A549 (cell line): ENCODE results near the gene CACNA1I. TPM values are rescaled to one million over a fixed set of nuclear protein-coding genes. Genes with fewer than 3 reads are reported as not detected.
A peak's percentile ranks its signal among the peaks of the same experiment; 100 is the strongest.

Experiments used
- ATAC-seq, 2 experiments: fragments of 200-7000 bp in 1 of 2; fragments of >200 bp in 1 of 2; cut with Nextera tagmentation in 1 of 2; cut with Tn5 transposase in 1 of 2; 3 replicates each; pipeline versions ENCODE4 v1.8.0 to v1.9.1; 2018 to 2020; ENCODE audit warnings: mild to moderate bottlenecking in 1 of 2, moderate library complexity in 1 of 2
- CTCF ChIA-PET: fragments of 300-600 bp; sonication (Branson Sonifier 250); formaldehyde crosslinking; extraction: SDS; loops from one replicate; lab custom pipeline; 2021; ENCODE audit warnings: antibody characterized with exemption, inconsistent platforms; lab: Yijun Ruan, JAX
- POLR2A ChIA-PET: fragments of 350-600 bp; formaldehyde crosslinking; extraction: SDS; loops from one replicate; lab custom pipeline; 2021; ENCODE audit warnings: antibody characterized with exemption, inconsistent platforms; lab: Yijun Ruan, JAX
- DNase-seq, 2 experiments: peaks; one replicate each; pipeline versions ENCODE4 v3.0.0 to v3.0.0-alpha.2; 2011 to 2016; ENCODE audit warnings: low read depth in 1 of 2, low spot score in 1 of 2
- FAIRE-seq: peaks from 2 replicates; lab custom pipeline; 2011; peaks lifted over from hg19 to GRCh38; lab: Jason Lieb, UNC
- H3K27ac ChIP-seq, 2 experiments: fragments of >200 bp; sonication (Bioruptor Twin); formaldehyde crosslinking; 3 replicates each; pipeline ENCODE4 v1.5.1; 2016 to 2017
- H3K4me1 ChIP-seq: fragments of >200 bp; sonication (Bioruptor Twin); formaldehyde crosslinking; 3 replicates; pipeline ENCODE4 v1.6.1; 2016
- H3K4me2 ChIP-seq: fragments of >200 bp; sonication (Bioruptor Twin); formaldehyde crosslinking; 3 replicates; pipeline ENCODE4 v1.6.1; 2016
- H3K4me3 ChIP-seq: fragments of >200 bp; sonication (Bioruptor Twin); formaldehyde crosslinking; 3 replicates; pipeline ENCODE4 v1.5.1; 2016
- H3K9me3 ChIP-seq: fragments of >200 bp; sonication (Bioruptor Twin); formaldehyde crosslinking; 3 replicates; pipeline ENCODE4 v1.6.1; 2016
- ATOH8 ChIP-seq: fragments of 250-450 bp; sonication (Bioruptor Pico); IDR thresholded peaks from 2 replicates; pipeline ENCODE4 v1.5.0; 2020; ENCODE audit warnings: low read depth, mild to moderate bottlenecking, moderate library complexity
- CBX2 ChIP-seq: fragments of 200-600 bp; sonication (generic); IDR thresholded peaks from 2 replicates; pipeline ENCODE4 v1.6.1; 2016; ENCODE audit warnings: low read depth, mild to moderate bottlenecking, borderline replicate concordance
- CEBPB ChIP-seq, 2 experiments: fragments of >200 bp in 1 of 2; sonication (Bioruptor Twin) in 1 of 2; formaldehyde crosslinking in 1 of 2; IDR thresholded peaks; 2 replicates each; pipeline ENCODE4 v1.6.1; 2012 to 2016
- CHD2 ChIP-seq: fragments of 150-350 bp; IDR thresholded peaks from 2 replicates; pipeline ENCODE4 v1.6.1; 2014; ENCODE audit warnings: low read length; ENCODE audit not compliant: partially characterized antibody
- ELK1 ChIP-seq: fragments of 150-350 bp; IDR thresholded peaks from 2 replicates; pipeline ENCODE4 v1.6.1; 2014; ENCODE audit warnings: low read depth, mild to moderate bottlenecking, low read length
- ESRRA ChIP-seq: fragments of 150-350 bp; IDR thresholded peaks from 2 replicates; pipeline ENCODE4 v1.6.1; 2014; ENCODE audit warnings: mild to moderate bottlenecking, low read length, borderline replicate concordance
- HDAC2 ChIP-seq: fragments of 200-600 bp; sonication (generic); IDR thresholded peaks from 2 replicates; pipeline ENCODE4 v1.6.1; 2016
- HES2 ChIP-seq: fragments of >200 bp; sonication (Bioruptor Twin); formaldehyde crosslinking; IDR thresholded peaks from 2 replicates; pipeline ENCODE4 v1.6.1; 2016
- HMGXB4 ChIP-seq: fragments of 250-450 bp; sonication (Bioruptor Pico); IDR thresholded peaks from 2 replicates; pipeline ENCODE4 v1.5.0; 2021; ENCODE audit warnings: mild to moderate bottlenecking, moderate library complexity, borderline replicate concordance
- HOXB13 ChIP-seq: fragments of 250-450 bp; sonication (Bioruptor Pico); IDR thresholded peaks from 2 replicates; pipeline ENCODE4 v1.5.0; 2020; ENCODE audit warnings: low read depth, mild to moderate bottlenecking, moderate library complexity
- JUN ChIP-seq, 2 experiments: fragments of >200 bp; sonication (Bioruptor Twin); formaldehyde crosslinking; IDR thresholded peaks; 2 replicates in 1 of 2; 3 replicates in 1 of 2; pipeline ENCODE4 v1.6.1; 2016 to 2017
- KDM1A ChIP-seq: fragments of 200-600 bp; sonication (generic); IDR thresholded peaks from 2 replicates; pipeline ENCODE4 v1.6.1; 2016; ENCODE audit warnings: low read depth, mild to moderate bottlenecking
- MAFK ChIP-seq: fragments of 450-650 bp; IDR thresholded peaks from 2 replicates; pipeline ENCODE4 v1.6.1; 2014; ENCODE audit not compliant: partially characterized antibody
- MYC ChIP-seq: IDR thresholded peaks from 2 replicates; pipeline ENCODE4 v1.6.1; 2012; ENCODE audit warnings: mild to moderate bottlenecking, inconsistent platforms, low read length, improper control_type of control experiment, borderline replicate concordance
- NFE2L2 ChIP-seq: fragments of 150-350 bp; conservative IDR thresholded peaks from 2 replicates; pipeline ENCODE4 v1.6.1; 2014; ENCODE audit warnings: low read length
- NR3C1 ChIP-seq: fragments of >200 bp; sonication (Bioruptor Twin); formaldehyde crosslinking; IDR thresholded peaks from 3 replicates; pipeline ENCODE4 v1.6.1; 2017
- POLR2A ChIP-seq: IDR thresholded peaks from 2 replicates; pipeline ENCODE4 v1.6.1; 2012; ENCODE audit warnings: mild to moderate bottlenecking, low read length
- POLR2AphosphoS2 ChIP-seq: conservative IDR thresholded peaks from 2 replicates; pipeline ENCODE4 v1.6.1; 2012; ENCODE audit warnings: low read length, improper control_type of control experiment, inconsistent platforms
- RARB ChIP-seq: fragments of 250-450 bp; sonication (Bioruptor Pico); IDR thresholded peaks from 2 replicates; pipeline ENCODE4 v1.8.0; 2021; ENCODE audit warnings: mild to moderate bottlenecking, moderate library complexity
- SMC3 ChIP-seq: fragments of >200 bp; sonication (Bioruptor Twin); formaldehyde crosslinking; IDR thresholded peaks from 3 replicates; pipeline ENCODE4 v1.6.1; 2018; ENCODE audit warnings: inconsistent platforms
- TP53 ChIP-seq: fragments of 250-450 bp; sonication (Bioruptor Pico); IDR thresholded peaks from 2 replicates; pipeline ENCODE4 v1.5.0; 2021; ENCODE audit warnings: mild to moderate bottlenecking, moderate library complexity
- ZC3H11A ChIP-seq: fragments of 450-650 bp; IDR thresholded peaks from 2 replicates; pipeline ENCODE4 v1.6.1; 2014; ENCODE audit warnings: antibody characterized with exemption, mild to moderate bottlenecking
- ZNF302 ChIP-seq: fragments of 250-450 bp; sonication (Bioruptor Pico); IDR thresholded peaks from 2 replicates; pipeline ENCODE4 v1.9.0; 2021; ENCODE audit warnings: inconsistent platforms, mild to moderate bottlenecking, moderate library complexity
- WGBS: methylation state at CpG from one replicate; pipeline ENCODE4 v1.1.6; 2017; ENCODE audit errors: missing lambda C conversion rate; 5-methylcytosine and 5-hydroxymethylcytosine counted together
- polyA plus RNA-seq, 4 experiments: library from polyadenylated mRNA; depleted of rRNA in 3 of 4; stranded (reverse); fragments of >200 nt; fragmentation: RNase III in 1 of 4; extraction: RNeasy Plus Mini Kit Qiagen cat#74134 plus additional on column Dnase treatment in 1 of 4; gene quantifications; 2 replicates in 3 of 4; 3 replicates in 1 of 4; pipeline ENCODE4 v1.2.3, GENCODE V29; 2011 to 2017
- TF ChIP-seq, protein P1 (sequence below): IDR thresholded peaks from 2 replicates; pipeline ENCODE4 v1.6.1; 2012

CACNA1I gene
- polyA plus RNA-seq, 2 of the 4 experiments (the other 2 are of a cell fraction) = 0.03 to 0.13 TPM

DNA sequence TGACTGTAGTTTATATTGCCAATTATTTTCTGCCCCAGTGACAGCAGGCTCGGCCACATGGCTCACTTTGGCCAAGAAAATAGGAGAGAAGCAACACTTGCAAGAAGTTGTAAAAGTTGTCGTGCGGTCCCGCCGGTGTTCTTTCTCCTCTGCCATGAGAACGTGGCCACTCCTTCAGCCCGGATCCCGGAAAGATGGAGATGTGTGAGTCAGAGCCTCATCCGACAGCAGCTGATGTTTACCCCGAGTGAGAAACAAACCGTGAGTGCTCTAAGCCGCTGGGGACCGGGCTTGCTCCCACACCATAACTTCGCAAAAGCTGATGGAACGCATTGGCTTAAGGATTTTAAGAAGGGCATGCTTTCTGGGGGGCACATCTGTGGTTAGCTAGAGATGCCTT is 157.0 kb downstream of the CACNA1I start:
- TF ChIP-seq MAFK (no peak), HDAC2 (no peak), CBX2 (no peak), CHD2 (no peak), POLR2AphosphoS2 (no peak)
- TF ChIP-seq, all 56 proteins: peak for 0
- POLR2A ChIA-PET = no interaction called here
- no peak overlapping the region for H3K4me3 ChIP-seq
- peak; percentile 65 to 72; a peak in 5 of 6 replicates for ATAC-seq
- H3K4me2 ChIP-seq = peak overlapping the region; percentile 37; the same call in 2 of the 3 replicates
- WGBS = 5% methylated on average over 15 of the region's 15 CpGs
- CTCF ChIA-PET = interaction anchor here (1.2 kb wide), 1 partner anchor 10 kb away, joined by 3 read pairs; no protein-coding TSS in a partner anchor
- no peaks in the 10 kb centered on the region for H3K9me3 ChIP-seq
- H3K27ac ChIP-seq = no peak overlapping the region
- FAIRE-seq = no peak
- DNase-seq = peak; percentile 16 to 24
- 0 out of 3 replicates have a peak, but pooled peaks cover 4% of the 10 kb centered on the region for H3K4me1 ChIP-seq

- no peak for FAIRE-seq
- no peak for DNase-seq
- WGBS = 78% methylated on average over 9 of the region's 12 CpGs
- TF ChIP-seq ZNF302 (no peak), KDM1A (no peak), SMC3 (no peak), CEBPB (IDR thresholded peaks at IDR 0.05) (no peak), MYC (no peak), ATOH8 (CRISPR knock-in tag) (no peak), RARB (CRISPR knock-in tag) (no peak), CBX2 (no peak), ELK1 (no peak), POLR2A (no peak), JUN (IDR thresholded peaks at IDR 0.05) (no peak), HES2 (no peak), NFE2L2 (no peak)
- TF ChIP-seq, protein P1, sequence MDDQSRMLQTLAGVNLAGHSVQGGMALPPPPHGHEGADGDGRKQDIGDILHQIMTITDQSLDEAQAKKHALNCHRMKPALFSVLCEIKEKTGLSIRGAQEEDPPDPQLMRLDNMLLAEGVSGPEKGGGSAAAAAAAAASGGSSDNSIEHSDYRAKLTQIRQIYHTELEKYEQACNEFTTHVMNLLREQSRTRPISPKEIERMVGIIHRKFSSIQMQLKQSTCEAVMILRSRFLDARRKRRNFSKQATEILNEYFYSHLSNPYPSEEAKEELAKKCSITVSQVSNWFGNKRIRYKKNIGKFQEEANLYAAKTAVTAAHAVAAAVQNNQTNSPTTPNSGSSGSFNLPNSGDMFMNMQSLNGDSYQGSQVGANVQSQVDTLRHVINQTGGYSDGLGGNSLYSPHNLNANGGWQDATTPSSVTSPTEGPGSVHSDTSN = no peak
- Histone ChIP-seq H3K4me2 (no peak overlapping the region), H3K27ac (no peak overlapping the region), H3K4me1 (0 out of 3 replicates have a peak, but pooled peaks cover 4% of the 10 kb centered on the region), H3K9me3 (no peaks in the 10 kb centered on the region), H3K4me3 (no peak overlapping the region)
- CTCF ChIA-PET = interaction anchor here (1.2 kb wide), 1 partner anchor 9 kb away, joined by 3 read pairs; no protein-coding TSS in a partner anchor
- POLR2A ChIA-PET = no interaction called here
- ATAC-seq = no peak
Measured at GRCh38 chr22:39728236-39728860, 157.8 kb downstream of the CACNA1I start.

GRCh38 chr22:39729141-39729934 is 158.8 kb downstream of the CACNA1I start:
- Histone ChIP-seq H3K27ac (no peak overlapping the region), H3K4me3 (no peak overlapping the region), H3K4me1 (no peaks in the 10 kb centered on the region), H3K4me2 (no peak overlapping the region), H3K9me3 (no peaks in the 10 kb centered on the region)
- ChIA-PET POLR2A (no interaction called here), CTCF (interaction anchor here (0.6 kb wide), 1 partner anchor 248 kb away, joined by 3 read pairs; no protein-coding TSS in a partner anchor)
- no peak for ATAC-seq
- no peak for FAIRE-seq
- WGBS = 62% methylated on average over 8 of the region's 13 CpGs
- DNase-seq = no peak
- TF ChIP-seq CEBPB (IDR thresholded peaks at IDR 0.05) (no peak), NR3C1 (no peak), HMGXB4 (CRISPR knock-in tag) (no peak), ATOH8 (CRISPR knock-in tag) (no peak), HES2 (no peak), HOXB13 (CRISPR knock-in tag) (no peak), TP53 (CRISPR knock-in tag) (no peak), HDAC2 (no peak), ZC3H11A (no peak), ESRRA (no peak)
- TF ChIP-seq, protein P1 = no peak
